PC-3 (cell line): ENCODE data around the gene ZNF366.

ENCODE experiments used
- EZH2 ChIP-seq: fragments of 300-600 bp; sonication (generic); IDR thresholded peaks from one replicate; pipeline ENCODE4 v1.6.1; 2017; ENCODE audit warnings: antibody characterized with exemption, mild to moderate bottlenecking, low read length; ENCODE audit not compliant: unreplicated experiment
- EZH2phosphoT487 ChIP-seq: fragments of 300-600 bp; sonication (generic); IDR thresholded peaks from 2 replicates; pipeline ENCODE4 v1.6.1; 2018; ENCODE audit warnings: mild to moderate bottlenecking, antibody characterized with exemption, low read length, borderline replicate concordance
- TF ChIP-seq, protein P1 (sequence below): fragments of 300-600 bp; sonication (generic); conservative IDR thresholded peaks from 2 replicates; pipeline ENCODE4 v1.5.1; 2017; ENCODE audit warnings: antibody characterized with exemption, low read depth, mild to moderate bottlenecking, low read length

DNA sequence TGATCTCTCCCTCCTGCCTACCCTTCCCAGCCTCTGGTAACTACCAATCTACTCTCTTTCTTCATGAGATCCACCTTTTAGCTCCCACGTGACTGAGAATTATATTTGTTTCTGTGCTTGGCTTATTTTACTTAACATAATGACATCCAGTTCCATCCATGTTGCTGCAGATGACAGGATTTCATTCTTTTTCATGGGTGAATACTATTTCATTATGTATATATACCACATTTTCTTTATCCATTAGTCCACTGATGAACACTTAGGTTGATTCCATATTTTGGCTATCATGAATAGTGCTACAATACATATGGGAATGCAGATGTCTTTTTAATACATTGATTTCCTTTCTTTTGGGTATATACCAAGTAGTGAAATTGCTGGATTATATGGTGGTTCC lies 35.5 kb upstream of the ZNF366 start:
- TF ChIP-seq, protein P1, sequence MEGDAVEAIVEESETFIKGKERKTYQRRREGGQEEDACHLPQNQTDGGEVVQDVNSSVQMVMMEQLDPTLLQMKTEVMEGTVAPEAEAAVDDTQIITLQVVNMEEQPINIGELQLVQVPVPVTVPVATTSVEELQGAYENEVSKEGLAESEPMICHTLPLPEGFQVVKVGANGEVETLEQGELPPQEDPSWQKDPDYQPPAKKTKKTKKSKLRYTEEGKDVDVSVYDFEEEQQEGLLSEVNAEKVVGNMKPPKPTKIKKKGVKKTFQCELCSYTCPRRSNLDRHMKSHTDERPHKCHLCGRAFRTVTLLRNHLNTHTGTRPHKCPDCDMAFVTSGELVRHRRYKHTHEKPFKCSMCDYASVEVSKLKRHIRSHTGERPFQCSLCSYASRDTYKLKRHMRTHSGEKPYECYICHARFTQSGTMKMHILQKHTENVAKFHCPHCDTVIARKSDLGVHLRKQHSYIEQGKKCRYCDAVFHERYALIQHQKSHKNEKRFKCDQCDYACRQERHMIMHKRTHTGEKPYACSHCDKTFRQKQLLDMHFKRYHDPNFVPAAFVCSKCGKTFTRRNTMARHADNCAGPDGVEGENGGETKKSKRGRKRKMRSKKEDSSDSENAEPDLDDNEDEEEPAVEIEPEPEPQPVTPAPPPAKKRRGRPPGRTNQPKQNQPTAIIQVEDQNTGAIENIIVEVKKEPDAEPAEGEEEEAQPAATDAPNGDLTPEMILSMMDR, result no peak
- TF ChIP-seq EZH2phosphoT487 (no peak), EZH2 (no peak)
